ENCODE results near the gene ATF6B.

DNA sequence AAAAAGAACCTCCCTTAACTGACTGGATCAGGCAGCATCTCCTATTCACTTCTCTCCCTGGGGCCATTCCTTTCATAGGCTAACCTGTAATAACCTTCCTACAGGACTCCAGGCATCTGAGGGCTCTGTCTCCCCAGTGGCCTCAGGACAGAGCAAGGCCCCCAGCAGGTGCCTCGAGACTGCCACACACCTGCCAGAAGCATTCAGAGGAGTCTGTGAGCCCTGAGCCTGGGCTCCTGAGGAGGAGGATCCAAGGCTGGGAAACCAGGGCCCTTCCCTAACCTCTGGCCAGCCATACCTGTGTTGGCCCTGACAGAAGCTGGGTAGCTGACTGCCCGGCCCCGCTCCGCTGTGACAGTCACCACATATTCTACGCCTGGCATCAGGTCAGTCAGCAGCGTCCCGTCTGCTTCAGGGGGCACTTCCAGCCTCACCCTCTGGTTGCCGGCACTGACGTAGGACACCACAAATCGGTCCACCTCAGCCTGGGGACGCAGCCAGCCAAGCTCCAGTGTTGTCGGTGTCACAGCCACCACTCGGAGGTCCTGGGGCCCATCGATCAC, 39.5 kb downstream of the ATF6B start:
- TF ChIP-seq, protein P1, sequence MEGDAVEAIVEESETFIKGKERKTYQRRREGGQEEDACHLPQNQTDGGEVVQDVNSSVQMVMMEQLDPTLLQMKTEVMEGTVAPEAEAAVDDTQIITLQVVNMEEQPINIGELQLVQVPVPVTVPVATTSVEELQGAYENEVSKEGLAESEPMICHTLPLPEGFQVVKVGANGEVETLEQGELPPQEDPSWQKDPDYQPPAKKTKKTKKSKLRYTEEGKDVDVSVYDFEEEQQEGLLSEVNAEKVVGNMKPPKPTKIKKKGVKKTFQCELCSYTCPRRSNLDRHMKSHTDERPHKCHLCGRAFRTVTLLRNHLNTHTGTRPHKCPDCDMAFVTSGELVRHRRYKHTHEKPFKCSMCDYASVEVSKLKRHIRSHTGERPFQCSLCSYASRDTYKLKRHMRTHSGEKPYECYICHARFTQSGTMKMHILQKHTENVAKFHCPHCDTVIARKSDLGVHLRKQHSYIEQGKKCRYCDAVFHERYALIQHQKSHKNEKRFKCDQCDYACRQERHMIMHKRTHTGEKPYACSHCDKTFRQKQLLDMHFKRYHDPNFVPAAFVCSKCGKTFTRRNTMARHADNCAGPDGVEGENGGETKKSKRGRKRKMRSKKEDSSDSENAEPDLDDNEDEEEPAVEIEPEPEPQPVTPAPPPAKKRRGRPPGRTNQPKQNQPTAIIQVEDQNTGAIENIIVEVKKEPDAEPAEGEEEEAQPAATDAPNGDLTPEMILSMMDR (conservative IDR thresholded peaks at IDR 0.05; ENCODE audit: low read length), result no peak
- no peak for TF ChIP-seq EZH2phosphoT487 (IDR thresholded peaks at IDR 0.05; ENCODE audit: borderline replicate concordance)
